Upper lobe of left lung (tissue), 4 donors: Measurements from ENCODE around the gene OXNAD1.

Source experiments
- CTCF ChIP-seq, 6 experiments: fragments of 450-650 bp in 4 of 6; fragments of 200-600 bp in 2 of 6; sonication (generic) in 2 of 6; IDR thresholded peaks; one replicate each; pipeline ENCODE4 v1.5.1; 2016 to 2019; ENCODE audit warnings: antibody characterized with exemption in 6 of 6
- EP300 ChIP-seq, 4 donors: sonication (generic); formaldehyde crosslinking; IDR thresholded peaks; one replicate each; pipeline ENCODE4 v1.5.1; 2017; ENCODE audit warnings: antibody characterized with exemption in 4 of 4, control low read depth in 2 of 4
- POLR2A ChIP-seq, 4 donors: fragments of 450-650 bp; IDR thresholded peaks; one replicate each; pipeline ENCODE4 v1.5.1; 2016 to 2017; ENCODE audit warnings: antibody characterized with exemption in 4 of 4, mild to moderate bottlenecking in 2 of 4

- TF ChIP-seq CTCF (IDR thresholded peaks at IDR 0.05), result no peak
- TF ChIP-seq EP300 (IDR thresholded peaks at IDR 0.05), result no peak
- TF ChIP-seq POLR2A (IDR thresholded peaks at IDR 0.05), result no peak
Observed at GRCh38 chr3:16295298-16295890, 30.4 kb downstream of the OXNAD1 start.
